Activated CD4-positive, alpha-beta memory T cell treated with anti-CD3 and anti-CD28 coated beads, Interleukin-2, amount 10 ng/mL, durations not matched to agents 7 days and 5 days (primary cell): ENCODE measurements around the gene PGA3. TPM values are rescaled to one million over a fixed set of nuclear protein-coding genes. Genes with fewer than 3 reads are reported as not detected.
A peak's percentile ranks its signal among the peaks of the same experiment; 100 is the strongest.
"Not testable (repeated sequence)": the region's sequence is repeated elsewhere in the genome, so short reads cannot be mapped to it uniquely, and the experiment has no call there.

Experiments used
- CTCF ChIA-PET: fragments of 350-600 bp; sonication (Branson Sonifier 250); formaldehyde crosslinking; loops from one replicate; lab custom pipeline; 2021; ENCODE audit warnings: antibody characterized with exemption, inconsistent platforms; lab: Charles Lee
- POLR2A ChIA-PET: fragments of 350-600 bp; sonication (Branson Sonifier 250); formaldehyde crosslinking; loops from one replicate; lab custom pipeline; 2021; ENCODE audit warnings: antibody characterized with exemption; lab: Charles Lee
- DNase-seq: peaks from one replicate; pipeline ENCODE4 v3.0.0-alpha.2; 2020
- H3K27ac Mint-ChIP-seq: one replicate; pipeline ENCODE4 v1.8.0; 2021; ENCODE audit warnings: mild to moderate bottlenecking, mixed read lengths
- H3K27me3 Mint-ChIP-seq: one replicate; pipeline ENCODE4 v1.8.0; 2021; ENCODE audit warnings: mixed read lengths
- H3K36me3 Mint-ChIP-seq: one replicate; pipeline ENCODE4 v1.8.0; 2021; ENCODE audit warnings: low read depth, mixed read lengths
- H3K4me1 Mint-ChIP-seq: one replicate; pipeline ENCODE4 v1.8.0; 2021; ENCODE audit warnings: mixed read lengths
- H3K4me3 Mint-ChIP-seq: one replicate; pipeline ENCODE4 v1.8.0; 2021; ENCODE audit warnings: mild to moderate bottlenecking, mixed read lengths
- H3K9me3 Mint-ChIP-seq: one replicate; pipeline ENCODE4 v1.8.0; 2021; ENCODE audit warnings: mixed read lengths
- total RNA-seq, 2 experiments: library from RNA; stranded (reverse); gene quantifications; one replicate each; pipeline ENCODE4 v1.2.3, GENCODE V29; 2021

PGA3 gene
- total RNA-seq, 2 experiments from 2014 or later, result not detected

DNA sequence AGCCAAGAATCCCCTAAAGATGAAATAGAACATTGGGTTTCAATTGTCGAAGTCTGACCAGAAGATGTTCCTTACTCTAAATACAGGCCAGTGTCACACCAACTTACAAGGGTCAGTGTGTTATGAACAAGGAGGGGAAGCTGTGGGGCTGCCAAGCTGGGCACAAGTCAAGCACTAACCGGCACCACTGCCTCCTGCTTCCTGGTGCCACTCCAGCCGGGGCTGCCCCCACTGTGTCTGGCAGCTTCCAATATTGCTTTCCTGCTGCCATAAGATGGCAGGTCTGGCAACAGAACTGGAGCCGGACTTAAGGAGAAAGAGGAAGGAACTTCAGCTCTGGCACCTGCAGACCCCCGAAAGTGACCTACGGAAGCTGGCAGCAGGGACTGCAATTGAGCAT is 28.4 kb upstream of the PGA3 start:
- Mint-ChIP-seq H3K4me3 (no peak overlapping the region), H3K36me3 (no peaks in the 10 kb centered on the region), H3K4me1 (peaks cover 7% of the 10 kb centered on the region), H3K27me3 (peaks cover 14% of the 10 kb centered on the region), H3K9me3 (peaks cover 2% of the 10 kb centered on the region), H3K27ac (no peak overlapping the region)
- ChIA-PET CTCF (interaction anchor here (4.6 kb wide), 1 partner anchor 13 kb away, joined by 17 read pairs; no protein-coding TSS in a partner anchor), POLR2A (no interaction called here)
- no peak for DNase-seq

DNA sequence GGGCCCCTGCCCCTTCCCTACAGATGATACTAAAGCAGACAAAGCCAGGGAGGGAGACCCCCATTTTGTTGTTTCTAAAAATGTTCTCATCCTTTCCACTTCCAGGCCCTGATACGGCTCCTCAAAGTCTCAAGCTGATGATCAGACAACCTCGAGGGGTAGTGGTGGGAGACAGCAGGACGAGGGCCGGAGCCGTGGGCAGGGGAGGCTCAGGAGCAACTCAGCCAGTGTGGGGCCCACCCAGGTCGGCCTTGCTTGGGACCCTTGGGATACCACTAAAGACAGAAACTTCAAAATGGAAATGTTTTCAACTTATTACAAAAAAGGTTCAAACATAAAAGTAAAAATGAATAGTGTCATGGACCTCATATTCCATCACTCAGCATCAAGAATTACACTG is 26.9 kb upstream of the PGA3 start:
- Mint-ChIP-seq H3K27me3 (peaks cover 19% of the 10 kb centered on the region), H3K9me3 (peaks cover 2% of the 10 kb centered on the region), H3K4me1 (peaks cover 7% of the 10 kb centered on the region), H3K27ac (no peak overlapping the region), H3K4me3 (no peak overlapping the region), H3K36me3 (no peaks in the 10 kb centered on the region)
- ChIA-PET CTCF (interaction anchor here (4.6 kb wide), 1 partner anchor 11 kb away, joined by 17 read pairs; no protein-coding TSS in a partner anchor), POLR2A (no interaction called here)
- no peak for DNase-seq

GRCh38 chr11:61180205-61180604 is 23.1 kb upstream of the PGA3 start:
- H3K4me1 Mint-ChIP-seq, H3K36me3 Mint-ChIP-seq, H3K4me3 Mint-ChIP-seq, DNase-seq, CTCF ChIA-PET, POLR2A ChIA-PET, H3K9me3 Mint-ChIP-seq, H3K27ac Mint-ChIP-seq: not testable (repeated sequence)
- peaks cover 13% of the 10 kb centered on the region for H3K27me3 Mint-ChIP-seq

GRCh38 chr11:61181489-61181888 is 21.8 kb upstream of the PGA3 start:
- Mint-ChIP-seq H3K27me3 (peaks cover 13% of the 10 kb centered on the region), H3K27ac (no peak overlapping the region), H3K4me1 (no peaks in the 10 kb centered on the region), H3K36me3 (no peaks in the 10 kb centered on the region), H3K4me3 (no peak overlapping the region), H3K9me3 (no peaks in the 10 kb centered on the region)
- no peak for DNase-seq
- CTCF ChIA-PET, result no interaction called here
- POLR2A ChIA-PET, result no interaction called here

DNA sequence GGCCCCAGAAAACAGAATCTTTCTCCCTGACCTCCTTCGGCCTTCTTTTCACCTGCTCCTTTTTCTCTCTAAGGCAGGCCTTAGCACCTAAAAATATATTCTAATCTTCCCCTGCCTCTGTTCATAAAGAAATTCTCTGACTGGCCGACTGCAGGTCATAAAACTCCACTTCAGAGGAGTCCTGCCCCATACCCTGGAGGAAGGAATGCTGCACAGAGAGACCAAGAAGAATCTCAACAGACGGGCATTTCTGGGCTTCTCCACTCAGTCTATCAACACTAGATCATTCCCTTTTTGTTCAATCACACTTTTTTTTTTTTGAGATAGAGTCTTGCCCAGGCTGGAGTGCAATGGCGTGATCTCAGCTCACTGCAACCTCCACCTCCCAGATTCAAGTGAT is 19.7 kb upstream of the PGA3 start:
- peaks cover 9% of the 10 kb centered on the region for H3K27me3 Mint-ChIP-seq
- no peak for DNase-seq
- no peaks in the 10 kb centered on the region for H3K9me3 Mint-ChIP-seq
- no peaks in the 10 kb centered on the region for H3K36me3 Mint-ChIP-seq
- ChIA-PET CTCF (no interaction called here), POLR2A (no interaction called here)
- H3K4me1 Mint-ChIP-seq, result peaks cover 2% of the 10 kb centered on the region
- no peak overlapping the region for H3K27ac Mint-ChIP-seq
- H3K4me3 Mint-ChIP-seq, result no peak overlapping the region

GRCh38 chr11:61186504-61186903 is 16.8 kb upstream of the PGA3 start:
- H3K27ac Mint-ChIP-seq, result no peak overlapping the region
- no peak overlapping the region for H3K4me3 Mint-ChIP-seq
- H3K36me3 Mint-ChIP-seq, result no peaks in the 10 kb centered on the region
- CTCF ChIA-PET, result interaction anchor here (0.8 to 4.7 kb wide), 26 partner anchors 9 to 355 kb away, joined by 3 to 40 read pairs (median 4); partner anchors contain the start of genes CD6, TMEM109 and VPS37C
- H3K27me3 Mint-ChIP-seq, result peaks cover 5% of the 10 kb centered on the region
- no peak for DNase-seq
- no peaks in the 10 kb centered on the region for H3K9me3 Mint-ChIP-seq
- H3K4me1 Mint-ChIP-seq, result peaks cover 4% of the 10 kb centered on the region
- POLR2A ChIA-PET, result no interaction called here

DNA sequence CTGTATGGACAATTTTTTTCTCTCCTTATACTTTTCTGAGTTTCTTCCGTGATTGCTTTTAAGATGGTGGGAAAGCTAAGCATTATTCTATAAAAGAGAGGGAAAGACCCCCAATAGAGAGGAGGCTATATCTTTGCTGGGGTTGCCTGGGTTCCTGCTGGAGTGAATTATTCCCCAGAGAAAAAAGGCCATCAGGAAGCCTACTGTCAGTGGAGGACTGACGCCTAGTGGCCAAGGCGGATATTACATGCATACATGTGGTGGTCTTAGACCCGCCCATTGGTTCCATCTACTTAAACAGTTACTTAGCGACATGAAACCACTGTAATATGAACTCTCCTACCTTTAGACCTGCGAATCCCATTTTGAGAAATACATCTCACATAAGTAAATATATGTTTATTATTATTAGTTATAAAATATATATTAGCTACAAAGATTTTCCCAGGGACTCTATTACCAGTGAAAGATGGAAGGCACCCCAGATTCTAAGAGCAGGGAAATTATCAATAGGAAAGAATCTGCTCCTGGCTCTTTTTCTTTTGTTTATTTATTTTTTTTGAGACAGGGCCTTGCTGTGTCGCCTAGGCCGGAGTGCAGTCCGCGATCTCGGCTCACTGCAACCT is 15.7 kb upstream of the PGA3 start:
- ChIA-PET CTCF (interaction anchor here (0.7 to 4.7 kb wide), 34 partner anchors 8 to 421 kb away, joined by 3 to 40 read pairs (median 4); partner anchors contain the start of genes CD6, TMEM109 and VPS37C), POLR2A (no interaction called here)
- Mint-ChIP-seq H3K27me3 (peaks cover 10% of the 10 kb centered on the region), H3K36me3 (no peaks in the 10 kb centered on the region), H3K9me3 (no peaks in the 10 kb centered on the region), H3K27ac (no peak overlapping the region), H3K4me1 (peaks cover 4% of the 10 kb centered on the region), H3K4me3 (no peak overlapping the region)
- DNase-seq, result peak; percentile 80

DNA sequence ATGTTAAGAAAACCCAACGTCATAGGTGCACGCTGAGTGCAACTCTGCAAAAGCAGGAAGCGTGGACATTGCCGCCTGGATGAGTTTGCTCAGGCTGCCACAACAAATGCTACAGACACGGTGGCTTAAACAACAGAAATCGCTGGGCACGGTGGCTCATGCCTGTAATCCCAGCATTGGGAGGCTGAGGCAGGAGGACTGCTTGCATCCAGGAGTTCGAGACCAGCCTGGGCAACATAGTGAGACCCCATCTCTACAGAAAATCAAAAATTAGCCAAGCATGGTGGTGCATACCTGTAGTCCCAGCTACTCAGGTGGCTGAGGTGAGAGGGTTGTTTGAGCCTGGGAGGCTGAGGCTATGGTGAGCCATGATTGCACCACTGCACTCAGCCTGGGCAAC is 13.4 kb upstream of the PGA3 start:
- Mint-ChIP-seq H3K9me3 (no peaks in the 10 kb centered on the region), H3K27ac (no peak overlapping the region), H3K4me1 (peaks cover 4% of the 10 kb centered on the region), H3K4me3 (no peak overlapping the region), H3K27me3 (peaks cover 14% of the 10 kb centered on the region), H3K36me3 (no peaks in the 10 kb centered on the region)
- DNase-seq, result no peak
- POLR2A ChIA-PET, result no interaction called here
- CTCF ChIA-PET, result interaction anchor here (0.7 kb wide), 1 partner anchor 359 kb away, joined by 3 read pairs; no protein-coding TSS in a partner anchor

GRCh38 chr11:61193596-61193995 is 9.7 kb upstream of the PGA3 start:
- Mint-ChIP-seq H3K27me3 (peaks cover 26% of the 10 kb centered on the region), H3K27ac (no peak overlapping the region), H3K36me3 (no peaks in the 10 kb centered on the region), H3K9me3 (no peaks in the 10 kb centered on the region), H3K4me1 (peaks cover 3% of the 10 kb centered on the region), H3K4me3 (no peak overlapping the region)
- POLR2A ChIA-PET, result no interaction called here
- no peak for DNase-seq
- CTCF ChIA-PET, result no interaction called here

- peaks cover 3% of the 10 kb centered on the region for H3K9me3 Mint-ChIP-seq
- H3K4me3 Mint-ChIP-seq, result no peak overlapping the region
- no peak for DNase-seq
- ChIA-PET CTCF (no interaction called here), POLR2A (no interaction called here)
- H3K36me3 Mint-ChIP-seq, result no peaks in the 10 kb centered on the region
- no peak overlapping the region for H3K27ac Mint-ChIP-seq
- peaks cover 26% of the 10 kb centered on the region for H3K27me3 Mint-ChIP-seq
- peaks cover 3% of the 10 kb centered on the region for H3K4me1 Mint-ChIP-seq
Measured at GRCh38 chr11:61194169-61194671, 9.1 kb upstream of the PGA3 start.

DNA sequence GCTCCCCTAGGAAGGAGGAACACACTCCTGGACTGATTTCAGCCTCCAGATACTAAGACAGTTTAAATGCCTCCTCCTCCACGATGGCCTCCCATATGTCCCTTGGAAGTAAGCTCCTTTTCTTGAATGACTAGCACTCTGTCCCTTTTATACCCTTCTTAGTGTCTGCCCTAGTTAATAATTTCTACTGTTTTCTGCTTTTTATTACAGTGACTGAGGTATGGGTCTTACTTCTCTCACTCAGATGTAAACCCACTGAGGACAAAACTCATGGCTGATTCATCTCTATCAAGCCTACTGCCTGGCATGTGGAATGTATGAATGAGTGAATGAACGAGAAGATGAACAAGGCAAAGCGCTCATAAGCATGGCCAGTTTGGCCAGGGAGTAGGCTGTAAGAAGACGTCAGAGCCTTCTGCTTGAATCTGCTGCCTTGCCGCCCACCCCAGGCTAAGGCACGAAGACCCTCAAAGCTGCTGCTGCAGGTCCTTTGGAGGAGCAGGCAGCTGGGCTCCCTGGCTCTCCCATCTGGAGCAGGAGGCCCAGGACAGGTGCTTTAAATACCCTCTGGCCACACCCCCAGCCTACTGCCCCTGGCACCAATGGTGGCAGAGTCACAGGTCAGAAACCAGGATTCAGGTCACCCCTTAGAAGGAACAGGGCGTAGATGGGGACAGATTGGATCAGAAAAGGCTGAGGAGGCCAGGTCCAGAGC is 8.2 kb upstream of the PGA3 start:
- ChIA-PET CTCF (interaction anchor here (1.1 kb wide), 1 partner anchor 8 kb away, joined by 5 read pairs; no protein-coding TSS in a partner anchor), POLR2A (interaction anchor here (0.5 kb wide), 1 partner anchor 75 kb away, joined by 3 read pairs; no protein-coding TSS in a partner anchor)
- H3K27ac Mint-ChIP-seq, result no peak overlapping the region
- H3K27me3 Mint-ChIP-seq, result peaks cover 24% of the 10 kb centered on the region
- H3K9me3 Mint-ChIP-seq, result peaks cover 5% of the 10 kb centered on the region
- no peak for DNase-seq
- no peaks in the 10 kb centered on the region for H3K36me3 Mint-ChIP-seq
- no peak overlapping the region for H3K4me3 Mint-ChIP-seq
- no peaks in the 10 kb centered on the region for H3K4me1 Mint-ChIP-seq

DNA sequence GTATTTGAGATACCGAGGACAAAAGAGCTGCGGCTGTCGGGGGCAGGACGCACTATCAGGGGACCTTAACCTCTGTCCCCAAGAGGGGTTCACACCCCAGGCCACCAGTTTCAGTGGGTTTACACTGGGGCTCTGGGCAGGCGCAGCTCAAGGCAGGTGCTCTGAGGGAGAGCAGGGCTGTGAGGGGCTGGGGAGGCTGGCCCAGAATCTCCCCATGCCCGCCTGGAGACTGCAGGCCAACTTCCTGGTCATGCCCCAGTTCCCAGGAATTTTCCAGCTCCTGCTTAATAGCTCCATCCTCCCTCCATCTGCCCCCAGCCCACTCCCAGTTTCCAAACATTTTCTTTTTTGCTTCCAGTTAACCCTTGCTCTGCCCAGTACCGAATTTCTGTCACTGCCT is 7.6 kb upstream of the PGA3 start:
- Mint-ChIP-seq H3K4me3 (no peak overlapping the region), H3K9me3 (peaks cover 5% of the 10 kb centered on the region), H3K27ac (no peak overlapping the region), H3K36me3 (no peaks in the 10 kb centered on the region), H3K27me3 (peaks cover 28% of the 10 kb centered on the region), H3K4me1 (no peaks in the 10 kb centered on the region)
- no peak for DNase-seq
- POLR2A ChIA-PET, result interaction anchor here (0.5 kb wide), 1 partner anchor 74 kb away, joined by 3 read pairs; no protein-coding TSS in a partner anchor
- CTCF ChIA-PET, result interaction anchor here (1.1 kb wide), 1 partner anchor 8 kb away, joined by 5 read pairs; no protein-coding TSS in a partner anchor

DNA sequence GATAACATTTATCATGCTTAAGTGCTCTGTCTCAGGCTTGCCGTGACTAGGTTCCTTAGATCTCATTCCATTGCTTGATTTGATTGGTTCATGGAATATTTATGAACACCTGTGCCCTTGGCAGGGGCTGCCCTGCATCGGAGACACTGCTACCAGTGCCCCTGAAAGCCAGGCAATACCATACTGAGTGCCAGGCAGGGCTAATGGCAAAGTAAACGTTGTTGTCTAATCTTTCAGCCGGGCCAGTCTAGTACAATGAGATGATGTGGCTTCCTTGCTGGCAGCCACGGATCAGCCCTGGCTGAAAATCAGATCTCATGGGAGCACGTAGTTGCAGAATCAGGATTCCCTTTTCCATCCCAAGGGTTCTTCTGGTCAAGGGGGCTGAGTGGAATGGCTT is 5.0 kb upstream of the PGA3 start:
- H3K4me3 Mint-ChIP-seq, result no peak overlapping the region
- H3K27ac Mint-ChIP-seq, result no peak overlapping the region
- peaks cover 31% of the 10 kb centered on the region for H3K27me3 Mint-ChIP-seq
- no peak for DNase-seq
- ChIA-PET POLR2A (no interaction called here), CTCF (no interaction called here)
- no peaks in the 10 kb centered on the region for H3K36me3 Mint-ChIP-seq
- peaks cover 4% of the 10 kb centered on the region for H3K4me1 Mint-ChIP-seq
- peaks cover 5% of the 10 kb centered on the region for H3K9me3 Mint-ChIP-seq
